CD14-positive monocyte (primary cell): ENCODE measurements around the gene ACOT7. TPM values are rescaled to one million over a fixed set of nuclear protein-coding genes. Genes with fewer than 3 reads are reported as not detected.
"Not testable (repeated sequence)": the region's sequence is repeated elsewhere in the genome, so short reads cannot be mapped to it uniquely, and the experiment has no call there.

ENCODE experiments used
- DNase-seq, 3 donors: peaks; one replicate each; pipeline ENCODE4 v3.0.0-alpha.2; 2011 to 2022
- H2AFZ ChIP-seq: 2 replicates; pipeline ENCODE4 v1.6.0; 2012; ENCODE audit warnings: mild to moderate bottlenecking, low read depth, low read length, inconsistent platforms; ENCODE audit not compliant: insufficient read depth, poor library complexity, severe bottlenecking
- H3K27ac ChIP-seq, 2 donors: 1 replicate in 1 of 2; 2 replicates in 1 of 2; pipeline ENCODE4 v1.5.1; 2012 to 2013; ENCODE audit warnings: low read length in 2 of 2, control low read depth in 1 of 2, inconsistent platforms in 1 of 2, low read depth in 1 of 2, mild to moderate bottlenecking in 1 of 2
- H3K27me3 ChIP-seq, 2 donors: one replicate each; pipeline versions ENCODE4 v1.6.0 to v1.6.1; 2011 to 2013; ENCODE audit warnings: low read length in 2 of 2; ENCODE audit not compliant: control insufficient read depth in 2 of 2, insufficient read depth in 2 of 2
- H3K36me3 ChIP-seq, 2 donors: replicated peaks in 1 of 2; 1 replicate in 1 of 2; 2 replicates in 1 of 2; pipeline versions ENCODE4 v1.5.1 to v1.6.1; 2012 to 2013; ENCODE audit warnings: low read length in 2 of 2, control low read depth in 1 of 2, inconsistent platforms in 1 of 2, mild to moderate bottlenecking in 1 of 2; ENCODE audit not compliant: insufficient read depth in 2 of 2, control insufficient read depth in 1 of 2
- H3K4me1 ChIP-seq, 2 donors: 1 replicate in 1 of 2; 2 replicates in 1 of 2; pipeline versions ENCODE4 v1.5.1 to v1.6.1; 2012 to 2013; ENCODE audit warnings: low read length in 2 of 2, control low read depth in 1 of 2, inconsistent platforms in 1 of 2, mild to moderate bottlenecking in 1 of 2, moderate library complexity in 1 of 2; ENCODE audit not compliant: insufficient read depth in 2 of 2, control insufficient read depth in 1 of 2
- H3K4me2 ChIP-seq: replicated peaks from 2 replicates; pipeline ENCODE3; 2012; ENCODE audit warnings: low read length, moderate library complexity, mild to moderate bottlenecking; ENCODE audit not compliant: poor library complexity, severe bottlenecking; ENCODE audit errors: extremely low read depth
- H3K4me3 ChIP-seq, 3 experiments: fragments of 200-600 bp in 1 of 3; sonication (generic) in 1 of 3; replicated peaks in 1 of 3; 1 replicate in 2 of 3; 2 replicates in 1 of 3; pipeline ENCODE4 v1.5.1; 2011 to 2013; ENCODE audit warnings: low read length in 3 of 3, mild to moderate bottlenecking in 3 of 3, control low read depth in 2 of 3, low read depth in 2 of 3, inconsistent platforms in 1 of 3, moderate library complexity in 1 of 3
- H3K79me2 ChIP-seq: 2 replicates; pipeline ENCODE4 v1.6.0; 2012; ENCODE audit warnings: mild to moderate bottlenecking, control low read depth, inconsistent platforms, low read length, moderate library complexity; ENCODE audit not compliant: insufficient read depth
- H3K9ac ChIP-seq: 2 replicates; pipeline ENCODE4 v1.6.0; 2017; ENCODE audit warnings: low read length, mild to moderate bottlenecking; ENCODE audit not compliant: insufficient read depth, poor library complexity, severe bottlenecking
- H3K9me3 ChIP-seq, 2 donors: replicated peaks in 1 of 2; 1 replicate in 1 of 2; 2 replicates in 1 of 2; pipeline versions ENCODE4 v1.5.1 to v1.6.1; 2012 to 2013; ENCODE audit warnings: low read length in 2 of 2, control low read depth in 1 of 2; ENCODE audit not compliant: control insufficient read depth in 1 of 2, insufficient read depth in 1 of 2
- H4K20me1 ChIP-seq: 2 replicates; pipeline ENCODE4 v1.6.0; 2012; ENCODE audit warnings: mild to moderate bottlenecking, low read length, control low read depth, moderate library complexity; ENCODE audit not compliant: insufficient read depth
- H3K27ac Mint-ChIP-seq, 7 donors: one replicate each; pipeline ENCODE4 v1.8.0; 2020; ENCODE audit warnings: mild to moderate bottlenecking in 7 of 7, mixed read lengths in 7 of 7, moderate library complexity in 6 of 7, inconsistent platforms in 2 of 7
- H3K27me3 Mint-ChIP-seq, 3 donors: one replicate each; pipeline ENCODE4 v1.8.0; 2021 to 2022; ENCODE audit warnings: low read depth in 3 of 3, mild to moderate bottlenecking in 3 of 3, mixed read lengths in 3 of 3, moderate library complexity in 3 of 3, inconsistent platforms in 1 of 3
- H3K36me3 Mint-ChIP-seq, 2 donors: one replicate each; pipeline ENCODE4 v1.8.0; 2020; ENCODE audit warnings: mixed read lengths in 2 of 2, inconsistent platforms in 1 of 2, mild to moderate bottlenecking in 1 of 2
- H3K4me1 Mint-ChIP-seq: one replicate; pipeline ENCODE4 v1.8.0; 2020; ENCODE audit warnings: mild to moderate bottlenecking, mixed read lengths
- H3K4me3 Mint-ChIP-seq, 2 donors: one replicate each; pipeline ENCODE4 v1.8.0; 2020; ENCODE audit warnings: mild to moderate bottlenecking in 2 of 2, mixed read lengths in 2 of 2, moderate library complexity in 1 of 2
- H3K9me3 Mint-ChIP-seq, 7 donors: one replicate each; pipeline ENCODE4 v1.8.0; 2020 to 2022; ENCODE audit warnings: mixed read lengths in 7 of 7, mild to moderate bottlenecking in 6 of 7, moderate library complexity in 6 of 7, inconsistent platforms in 2 of 7
- WGBS: methylation state at CpG from one replicate; pipeline ENCODE4 v1.1.5; 2013; ENCODE audit warnings: missing lambda C conversion rate; ENCODE audit not compliant: insufficient coverage; 5-methylcytosine and 5-hydroxymethylcytosine counted together
- intact Hi-C, 2 donors: fragments of 100-400 bp; cut with micrococcal nuclease; formaldehyde crosslinking; loops; one replicate each; pipeline versions ENCODE4 v1.15.0 to v1.15.1; 2023
- polyA plus RNA-seq, 3 donors: library from polyadenylated mRNA; depleted of rRNA in 1 of 3; unstranded in 2 of 3; stranded (reverse) in 1 of 3; fragments of 300-500 nt in 2 of 3; fragments of >200 nt in 1 of 3; fragmentation: Illumina TruSeq in 2 of 3; gene quantifications; 1 replicate in 2 of 3; 2 replicates in 1 of 3; pipeline ENCODE4 v1.2.3, GENCODE V29; 2012 to 2021

ACOT7 gene
- polyA plus RNA-seq, 3 donors = 0.63 to 4.3 (median 1.4) TPM

DNA sequence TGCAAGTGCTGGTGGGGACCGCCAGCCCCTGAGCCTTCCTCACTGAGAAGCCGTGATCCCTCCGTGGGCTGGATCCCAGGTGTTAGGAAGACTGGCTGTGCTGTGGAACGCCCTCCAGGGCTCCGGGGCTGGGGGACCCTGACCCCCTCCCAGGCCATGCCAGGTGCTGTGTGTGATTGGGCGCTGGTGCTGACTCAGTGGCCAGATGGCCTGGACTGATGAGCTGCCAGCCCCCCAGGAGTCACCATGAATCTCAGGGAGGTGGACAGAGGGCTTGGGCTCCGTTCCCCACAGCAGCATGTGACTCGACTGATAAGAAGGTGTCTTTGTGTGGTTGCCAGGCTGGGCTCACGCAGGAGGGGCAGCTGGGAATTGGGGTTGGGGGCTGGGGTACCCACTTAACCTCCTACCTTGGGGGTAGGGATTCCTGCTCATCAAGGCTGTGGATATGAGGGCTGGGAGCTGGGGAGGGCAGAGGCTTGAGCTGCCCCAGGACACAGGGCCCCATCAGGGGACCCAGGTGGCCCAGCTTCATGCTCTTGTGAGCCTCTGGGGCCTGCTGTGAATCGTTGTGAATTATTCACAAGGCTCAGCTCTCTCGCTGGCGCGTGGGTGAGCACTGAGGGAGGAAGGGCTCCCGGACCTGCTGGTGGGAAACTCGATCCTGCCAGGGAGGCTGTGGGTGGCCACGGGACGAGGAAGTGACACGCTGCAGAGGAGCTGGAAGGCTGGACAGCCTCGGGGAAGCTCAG lies 36.3 kb upstream of the ACOT7 start:
- WGBS = 34% methylated on average over 13 of the region's 19 CpGs
- H3K36me3 ChIP-seq, H3K9me3 ChIP-seq, H2AFZ ChIP-seq, H3K27ac Mint-ChIP-seq, H3K36me3 Mint-ChIP-seq, H3K9ac ChIP-seq, H3K4me2 ChIP-seq, H4K20me1 ChIP-seq, H3K4me1 Mint-ChIP-seq, H3K4me3 ChIP-seq, intact Hi-C loops, H3K27ac ChIP-seq, H3K79me2 ChIP-seq, H3K9me3 Mint-ChIP-seq, H3K4me1 ChIP-seq, DNase-seq: not testable (repeated sequence)
- Mint-ChIP-seq H3K27me3 (peaks cover 30 to 57% (median 32%) of the 10 kb centered on the region in 3 donors), H3K4me3 (peak overlapping the region in 1 of 2 donors; percentile 30)
- peaks cover 0 to 23% of the 10 kb centered on the region in 2 donors for H3K27me3 ChIP-seq

DNA sequence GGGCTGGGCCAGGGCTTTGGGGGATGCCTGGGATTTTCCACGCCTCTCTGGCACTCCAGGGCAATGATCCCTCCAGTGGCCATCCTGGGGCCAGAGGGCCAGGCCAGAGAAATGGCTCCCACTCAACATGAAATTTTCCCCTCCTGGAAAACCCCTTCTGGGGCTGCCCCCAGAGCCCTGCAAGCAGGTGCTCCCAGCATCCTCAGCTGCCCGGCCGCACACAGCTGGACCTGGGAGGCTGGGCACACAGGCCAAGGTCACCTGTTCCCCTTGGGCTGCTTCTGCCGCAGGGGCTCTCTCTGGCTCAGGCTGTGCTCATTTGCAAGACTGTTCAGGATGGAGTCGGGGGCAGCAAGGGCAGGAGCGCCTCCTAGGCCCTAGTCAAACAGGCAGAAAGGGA lies 34.9 kb upstream of the ACOT7 start:
- H3K4me1 ChIP-seq, intact Hi-C loops, H3K4me1 Mint-ChIP-seq, H3K4me3 ChIP-seq, H3K36me3 ChIP-seq, H3K9me3 ChIP-seq, H3K4me3 Mint-ChIP-seq, H3K4me2 ChIP-seq, H3K9me3 Mint-ChIP-seq, H3K27ac ChIP-seq, H2AFZ ChIP-seq, H3K79me2 ChIP-seq, H3K9ac ChIP-seq, H4K20me1 ChIP-seq, DNase-seq, H3K27ac Mint-ChIP-seq, H3K36me3 Mint-ChIP-seq: not testable (repeated sequence)
- peaks cover 3 to 33% of the 10 kb centered on the region in 2 donors for H3K27me3 ChIP-seq
- 82% methylated on average over 2 of the region's 6 CpGs for WGBS
- H3K27me3 Mint-ChIP-seq = peaks cover 40 to 63% (median 41%) of the 10 kb centered on the region in 3 donors
